ENCODE data around the gene USP13.
A peak's percentile ranks its signal among the peaks of the same experiment; 100 is the strongest.

The USP13 gene

GRCh38 chr3:179796421-179796820 is 143.6 kb downstream of the USP13 start:
- DNase-seq (ENCODE audit: insufficient read length, low spot score) (no peak), FAIRE-seq (no peak)
- TF ChIP-seq TAF1 (IDR thresholded peaks at IDR 0.05; ENCODE audit: low read depth, low read length) (no peak), PAX5 (IDR thresholded peaks at IDR 0.05; ENCODE audit: insufficient read depth, low read length, severe bottlenecking) (no peak), POLR2A (IDR thresholded peaks at IDR 0.05; ENCODE audit: low read depth, low read length) (no peak), SPI1 (IDR thresholded peaks at IDR 0.05; ENCODE audit: low read depth, low read length) (no peak), POLR2AphosphoS5 (IDR thresholded peaks at IDR 0.05; ENCODE audit: low read depth, low read length) (no peak), POU2F2 (IDR thresholded peaks at IDR 0.05; ENCODE audit: low read depth, low read length) (no peak)

- FAIRE-seq (no peak), DNase-seq (ENCODE audit: insufficient read length, low spot score) (no peak)
- TF ChIP-seq POLR2A (IDR thresholded peaks at IDR 0.05; ENCODE audit: low read depth, low read length) (no peak), POU2F2 (IDR thresholded peaks at IDR 0.05; ENCODE audit: low read depth, low read length) (no peak), POLR2AphosphoS5 (IDR thresholded peaks at IDR 0.05; ENCODE audit: low read depth, low read length) (no peak), SPI1 (IDR thresholded peaks at IDR 0.05; ENCODE audit: low read depth, low read length) (no peak), PAX5 (IDR thresholded peaks at IDR 0.05; ENCODE audit: insufficient read depth, low read length, severe bottlenecking) (no peak), TAF1 (IDR thresholded peaks at IDR 0.05; ENCODE audit: low read depth, low read length) (no peak)
These were observed 144.4 kb downstream of the USP13 start for GRCh38 chr3:179797192-179797591.

- TF ChIP-seq POLR2AphosphoS5 (IDR thresholded peaks at IDR 0.05; ENCODE audit: low read depth, low read length) (no peak), TAF1 (IDR thresholded peaks at IDR 0.05; ENCODE audit: low read depth, low read length) (no peak), SPI1 (IDR thresholded peaks at IDR 0.05; ENCODE audit: low read depth, low read length) (no peak), POLR2A (IDR thresholded peaks at IDR 0.05; ENCODE audit: low read depth, low read length) (no peak), POU2F2 (IDR thresholded peaks at IDR 0.05; ENCODE audit: low read depth, low read length) (no peak), PAX5 (IDR thresholded peaks at IDR 0.05; ENCODE audit: insufficient read depth, low read length, severe bottlenecking) (no peak)
- DNase-seq (ENCODE audit: insufficient read length, low spot score) (no peak), FAIRE-seq (no peak)
These were observed 148.4 kb downstream of the USP13 start for GRCh38 chr3:179801263-179801662.

GRCh38 chr3:179801856-179802255 is 149.0 kb downstream of the USP13 start:
- DNase-seq (ENCODE audit: insufficient read length, low spot score) = no peak
- TF ChIP-seq POLR2AphosphoS5 (IDR thresholded peaks at IDR 0.05; ENCODE audit: low read depth, low read length) (no peak), POU2F2 (IDR thresholded peaks at IDR 0.05; ENCODE audit: low read depth, low read length) (no peak), TAF1 (IDR thresholded peaks at IDR 0.05; ENCODE audit: low read depth, low read length) (no peak), POLR2A (IDR thresholded peaks at IDR 0.05; ENCODE audit: low read depth, low read length) (no peak), PAX5 (IDR thresholded peaks at IDR 0.05; ENCODE audit: insufficient read depth, low read length, severe bottlenecking) (no peak), SPI1 (IDR thresholded peaks at IDR 0.05; ENCODE audit: low read depth, low read length) (no peak)
- no peak for FAIRE-seq

- DNase-seq (ENCODE audit: insufficient read length, low spot score) (no peak), FAIRE-seq (no peak)
- TF ChIP-seq TAF1 (IDR thresholded peaks at IDR 0.05; ENCODE audit: low read depth, low read length) (no peak), POU2F2 (IDR thresholded peaks at IDR 0.05; ENCODE audit: low read depth, low read length) (no peak), POLR2AphosphoS5 (IDR thresholded peaks at IDR 0.05; ENCODE audit: low read depth, low read length) (no peak)
These were observed 153.3 kb downstream of the USP13 start for GRCh38 chr3:179806177-179806576.

GRCh38 chr3:179807588-179807987 is 154.7 kb downstream of the USP13 start:
- no peak for FAIRE-seq
- no peak for DNase-seq (ENCODE audit: insufficient read length, low spot score)
- TF ChIP-seq SPI1 (IDR thresholded peaks at IDR 0.05; ENCODE audit: low read depth, low read length) = no peak

GRCh38 chr3:179809639-179810038 is 156.8 kb downstream of the USP13 start:
- TF ChIP-seq POLR2AphosphoS5 (IDR thresholded peaks at IDR 0.05; ENCODE audit: low read depth, low read length) (no peak), PAX5 (IDR thresholded peaks at IDR 0.05; ENCODE audit: insufficient read depth, low read length, severe bottlenecking) (no peak), TAF1 (IDR thresholded peaks at IDR 0.05; ENCODE audit: low read depth, low read length) (no peak), POU2F2 (IDR thresholded peaks at IDR 0.05; ENCODE audit: low read depth, low read length) (no peak), POLR2A (IDR thresholded peaks at IDR 0.05; ENCODE audit: low read depth, low read length) (no peak), SPI1 (IDR thresholded peaks at IDR 0.05; ENCODE audit: low read depth, low read length) (no peak)
- no peak for FAIRE-seq

GRCh38 chr3:179811321-179812095 is 158.7 kb downstream of the USP13 start:
- DNase-seq (ENCODE audit: insufficient read length, low spot score) = peak; percentile 24
- peak; percentile 92 for FAIRE-seq
- TF ChIP-seq POLR2A (IDR thresholded peaks at IDR 0.05; ENCODE audit: low read depth, low read length) = no peak
- TF ChIP-seq PAX5 (IDR thresholded peaks at IDR 0.05; ENCODE audit: insufficient read depth, low read length, severe bottlenecking) = no peak
- TF ChIP-seq SPI1 (IDR thresholded peaks at IDR 0.05; ENCODE audit: low read depth, low read length) = no peak
- TF ChIP-seq POU2F2 (IDR thresholded peaks at IDR 0.05; ENCODE audit: low read depth, low read length) = no peak
- no peak for TF ChIP-seq POLR2AphosphoS5 (IDR thresholded peaks at IDR 0.05; ENCODE audit: low read depth, low read length)
- TF ChIP-seq TAF1 (IDR thresholded peaks at IDR 0.05; ENCODE audit: low read depth, low read length) = no peak

More at GRCh38 chr3:179809639-179810038, 156.8 kb downstream of the USP13 start:
- no peak for DNase-seq (ENCODE audit: insufficient read length, low spot score)

GRCh38 chr3:179812096-179812382 is 159.2 kb downstream of the USP13 start:
- FAIRE-seq = no peak
- no peak for DNase-seq (ENCODE audit: insufficient read length, low spot score)

GRCh38 chr3:179819379-179819778 is 166.5 kb downstream of the USP13 start:
- FAIRE-seq (no peak), DNase-seq (ENCODE audit: insufficient read length, low spot score) (no peak)

More at GRCh38 chr3:179812096-179812382, 159.2 kb downstream of the USP13 start:
- TF ChIP-seq POU2F2 (IDR thresholded peaks at IDR 0.05; ENCODE audit: low read depth, low read length) (no peak), POLR2AphosphoS5 (IDR thresholded peaks at IDR 0.05; ENCODE audit: low read depth, low read length) (no peak), TAF1 (IDR thresholded peaks at IDR 0.05; ENCODE audit: low read depth, low read length) (no peak), PAX5 (IDR thresholded peaks at IDR 0.05; ENCODE audit: insufficient read depth, low read length, severe bottlenecking) (no peak), POLR2A (IDR thresholded peaks at IDR 0.05; ENCODE audit: low read depth, low read length) (no peak), SPI1 (IDR thresholded peaks at IDR 0.05; ENCODE audit: low read depth, low read length) (no peak)

More at GRCh38 chr3:179819379-179819778, 166.5 kb downstream of the USP13 start:
- TF ChIP-seq POLR2A (IDR thresholded peaks at IDR 0.05; ENCODE audit: low read depth, low read length) (no peak), TAF1 (IDR thresholded peaks at IDR 0.05; ENCODE audit: low read depth, low read length) (no peak), PAX5 (IDR thresholded peaks at IDR 0.05; ENCODE audit: insufficient read depth, low read length, severe bottlenecking) (no peak), SPI1 (IDR thresholded peaks at IDR 0.05; ENCODE audit: low read depth, low read length) (no peak), POLR2AphosphoS5 (IDR thresholded peaks at IDR 0.05; ENCODE audit: low read depth, low read length) (no peak), POU2F2 (IDR thresholded peaks at IDR 0.05; ENCODE audit: low read depth, low read length) (no peak)

Measured in GM12891 (cell line).